Activated T-helper 2 cell treated with anti-CD3 and anti-CD28 coated beads, Interferon-gamma antibody, Interleukin-2, Interleukin-4, amounts not matched to agents 10 μg/mL and 5 μg/mL and 100 μg/mL, durations not matched to agents 14 hours and 24 hours and 36 hours (primary cell): Measurements from ENCODE around the gene UGT2A3. TPM values are rescaled to one million over a fixed set of nuclear protein-coding genes. Genes with fewer than 3 reads are reported as not detected.
"Not testable (repeated sequence)": the region's sequence is repeated elsewhere in the genome, so short reads cannot be mapped to it uniquely, and the experiment has no call there.

Experiments
- DNase-seq: peaks from one replicate; pipeline ENCODE4 v3.0.0; 2021; ENCODE audit warnings: low spot score
- H3K27ac Mint-ChIP-seq: one replicate; pipeline ENCODE4 v1.8.0; 2021; ENCODE audit warnings: mixed read lengths
- H3K27me3 Mint-ChIP-seq: one replicate; pipeline ENCODE4 v1.8.0; 2021; ENCODE audit warnings: low read depth, mixed read lengths
- H3K36me3 Mint-ChIP-seq: one replicate; pipeline ENCODE4 v1.8.0; 2021; ENCODE audit warnings: low read depth, mixed read lengths
- H3K4me1 Mint-ChIP-seq: one replicate; pipeline ENCODE4 v1.8.0; 2021; ENCODE audit warnings: low read depth, mixed read lengths
- H3K4me3 Mint-ChIP-seq: one replicate; pipeline ENCODE4 v1.8.0; 2021; ENCODE audit warnings: low read depth, mild to moderate bottlenecking, moderate library complexity, mixed read lengths
- H3K9me3 Mint-ChIP-seq: one replicate; pipeline ENCODE4 v1.8.0; 2021; ENCODE audit warnings: mixed read lengths
- intact Hi-C: fragments of 100-400 bp; cut with micrococcal nuclease; formaldehyde crosslinking; loops from one replicate; pipeline ENCODE4 v1.15.1; 2023
- total RNA-seq: library from RNA; stranded (reverse); gene quantifications from 2 replicates; pipeline ENCODE4 v1.2.3, GENCODE V29; 2022

Gene UGT2A3
- total RNA-seq, 1 donor from 2014 or later: not detected

- H3K27ac Mint-ChIP-seq: no peak overlapping the region
- H3K9me3 Mint-ChIP-seq: no peaks in the 10 kb centered on the region
- H3K36me3 Mint-ChIP-seq: no peaks in the 10 kb centered on the region
- intact Hi-C loops: no loop called here
- no peak overlapping the region for H3K4me3 Mint-ChIP-seq
- H3K4me1 Mint-ChIP-seq: no peaks in the 10 kb centered on the region
- DNase-seq: no peak
- H3K27me3 Mint-ChIP-seq: no peaks in the 10 kb centered on the region
Measured at GRCh38 chr4:68951806-68952585, 392 bp upstream of the UGT2A3 start.

DNA sequence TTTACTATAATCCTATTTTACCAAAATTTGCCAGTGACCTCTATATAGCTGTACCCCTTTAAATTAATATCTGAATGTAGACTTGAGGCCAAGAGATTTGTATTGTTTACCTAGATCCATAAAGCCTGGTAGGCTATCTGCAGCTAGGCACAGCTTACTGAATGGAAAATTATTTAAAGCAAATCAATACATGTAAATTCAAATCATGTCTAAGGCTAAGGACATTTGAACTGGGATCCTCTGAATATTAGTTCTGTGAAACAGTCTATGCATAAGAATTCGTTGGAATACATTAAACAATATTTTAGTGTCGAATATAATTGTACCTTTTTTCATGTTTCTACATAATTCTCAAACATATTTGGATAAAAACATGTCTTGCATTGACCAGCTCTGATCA lies 1.6 kb downstream of the UGT2A3 start:
- Mint-ChIP-seq H3K36me3 (no peaks in the 10 kb centered on the region), H3K4me3 (no peak overlapping the region), H3K27ac (no peak overlapping the region), H3K27me3 (no peaks in the 10 kb centered on the region), H3K9me3 (no peaks in the 10 kb centered on the region), H3K4me1 (no peaks in the 10 kb centered on the region)
- no peak for DNase-seq
- intact Hi-C loops: no loop called here

DNA sequence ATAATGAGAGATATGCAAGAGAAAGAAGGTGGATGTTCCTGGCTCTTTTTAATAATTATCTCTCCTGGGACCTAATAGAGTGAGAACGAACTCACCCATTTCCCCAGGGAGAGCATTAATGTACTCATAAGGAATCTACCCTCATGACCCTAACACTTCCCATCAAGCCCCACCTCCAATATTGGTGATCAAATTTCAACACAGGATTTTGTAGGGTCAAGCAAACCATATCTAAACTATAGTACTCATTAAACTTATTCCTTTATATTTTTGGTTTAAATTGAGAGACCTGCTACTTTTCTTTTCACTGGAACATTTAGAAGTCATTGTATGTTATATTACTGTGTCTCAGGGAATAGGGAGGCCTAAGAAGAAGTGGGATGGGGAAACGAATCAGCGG lies 2.6 kb downstream of the UGT2A3 start:
- H3K4me3 Mint-ChIP-seq: no peak overlapping the region

GRCh38 chr4:68948044-68948743 lies 3.4 kb downstream of the UGT2A3 start:
- Mint-ChIP-seq H3K4me3 (no peak overlapping the region), H3K27me3 (no peaks in the 10 kb centered on the region), H3K9me3 (no peaks in the 10 kb centered on the region), H3K27ac (no peak overlapping the region), H3K36me3 (no peaks in the 10 kb centered on the region), H3K4me1 (no peaks in the 10 kb centered on the region)
- intact Hi-C loops: no loop called here
- no peak for DNase-seq

More for the DNA sequence above, 2.6 kb downstream of the UGT2A3 start:
- Mint-ChIP-seq H3K4me1 (no peaks in the 10 kb centered on the region), H3K36me3 (no peaks in the 10 kb centered on the region), H3K9me3 (no peaks in the 10 kb centered on the region), H3K27me3 (no peaks in the 10 kb centered on the region), H3K27ac (no peak overlapping the region)
- no peak for DNase-seq
- intact Hi-C loops: no loop called here

DNA sequence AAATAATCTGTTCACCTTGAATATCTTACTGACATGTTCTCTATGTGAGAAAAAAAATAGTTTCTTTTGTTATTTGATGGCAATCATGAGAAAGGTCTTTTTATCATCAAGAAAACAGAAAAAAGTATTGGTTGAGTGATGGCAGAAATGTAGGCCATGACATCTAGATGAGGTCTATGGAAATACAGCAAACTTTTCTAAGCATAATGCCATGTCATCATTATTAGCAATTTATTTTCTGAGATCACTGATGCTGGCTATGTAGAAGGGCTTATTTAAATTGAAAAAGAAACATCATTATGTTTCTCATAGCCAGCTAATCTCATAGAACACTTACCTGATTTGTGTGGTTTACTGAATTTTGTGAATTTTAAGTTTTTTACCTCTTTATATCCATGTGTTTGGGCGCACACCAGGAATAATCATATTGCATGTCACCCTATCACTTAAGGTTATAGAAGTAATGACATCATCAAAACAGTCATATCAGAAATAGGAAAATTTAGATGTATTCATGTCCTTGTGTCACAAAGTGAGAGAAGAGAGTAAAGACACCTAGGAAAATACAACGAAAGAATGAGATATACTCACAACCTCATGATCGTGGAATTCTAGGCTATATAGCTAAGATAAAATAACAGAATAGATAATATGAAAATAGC lies 22.4 kb downstream of the UGT2A3 start:
- no peak for DNase-seq
- H3K4me1 Mint-ChIP-seq: no peaks in the 10 kb centered on the region
- H3K4me3 Mint-ChIP-seq: no peak overlapping the region
- H3K9me3 Mint-ChIP-seq: peaks cover 8% of the 10 kb centered on the region
- intact Hi-C loops: no loop called here
- no peaks in the 10 kb centered on the region for H3K36me3 Mint-ChIP-seq
- H3K27me3 Mint-ChIP-seq: no peaks in the 10 kb centered on the region
- H3K27ac Mint-ChIP-seq: no peak overlapping the region

- DNase-seq: no peak
- Mint-ChIP-seq H3K4me3 (no peak overlapping the region), H3K27me3 (no peaks in the 10 kb centered on the region), H3K4me1 (no peaks in the 10 kb centered on the region), H3K36me3 (no peaks in the 10 kb centered on the region), H3K27ac (no peak overlapping the region), H3K9me3 (peaks cover 11% of the 10 kb centered on the region)
- intact Hi-C loops: no loop called here
Measured at GRCh38 chr4:68927165-68927564, 24.4 kb downstream of the UGT2A3 start.

DNA sequence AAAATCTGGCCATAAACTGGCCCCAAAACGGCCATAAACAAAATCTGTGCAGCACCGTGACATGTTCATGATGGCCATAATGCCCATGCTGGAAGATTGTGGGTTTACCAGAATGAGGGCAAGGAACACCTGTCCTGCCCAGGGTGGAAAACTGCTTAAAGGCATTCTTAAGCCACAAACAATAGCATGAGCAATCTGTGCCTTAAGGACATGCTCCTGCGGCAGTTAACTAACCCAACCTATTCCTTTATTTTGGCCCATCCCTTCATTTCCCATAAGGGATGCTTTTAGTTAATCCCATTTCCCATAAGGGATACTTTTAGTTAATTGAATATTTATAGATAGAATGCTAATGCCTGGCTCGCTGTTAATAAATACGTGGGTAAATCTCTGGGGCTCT lies 29.4 kb downstream of the UGT2A3 start:
- intact Hi-C loops, H3K4me1 Mint-ChIP-seq, H3K27ac Mint-ChIP-seq, H3K36me3 Mint-ChIP-seq, DNase-seq, H3K4me3 Mint-ChIP-seq, H3K27me3 Mint-ChIP-seq: not testable (repeated sequence)
- peaks cover 11% of the 10 kb centered on the region for H3K9me3 Mint-ChIP-seq

DNA sequence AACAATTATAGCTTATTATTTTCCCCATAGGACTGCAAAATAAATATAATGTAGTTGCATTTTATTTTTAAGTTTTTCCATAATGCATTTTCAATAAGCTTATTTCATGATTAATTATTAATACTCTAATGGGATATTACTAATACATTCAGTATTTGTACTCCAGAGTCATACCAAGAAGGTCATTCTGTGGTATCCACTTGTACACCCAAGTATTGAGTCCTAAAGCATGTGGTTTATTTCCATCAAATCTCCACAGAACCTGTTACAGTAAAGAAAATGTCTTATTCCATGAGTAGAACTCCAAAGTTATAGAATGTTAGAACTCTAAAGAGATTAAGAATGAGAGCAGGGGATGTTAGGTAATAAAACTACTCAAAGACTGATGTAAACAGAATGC lies 30.6 kb downstream of the UGT2A3 start:
- Mint-ChIP-seq H3K9me3 (peaks cover 6% of the 10 kb centered on the region), H3K4me1 (no peaks in the 10 kb centered on the region), H3K27me3 (no peaks in the 10 kb centered on the region), H3K27ac (no peak overlapping the region), H3K4me3 (no peak overlapping the region), H3K36me3 (no peaks in the 10 kb centered on the region)
- intact Hi-C loops: no loop called here
- DNase-seq: no peak

DNA sequence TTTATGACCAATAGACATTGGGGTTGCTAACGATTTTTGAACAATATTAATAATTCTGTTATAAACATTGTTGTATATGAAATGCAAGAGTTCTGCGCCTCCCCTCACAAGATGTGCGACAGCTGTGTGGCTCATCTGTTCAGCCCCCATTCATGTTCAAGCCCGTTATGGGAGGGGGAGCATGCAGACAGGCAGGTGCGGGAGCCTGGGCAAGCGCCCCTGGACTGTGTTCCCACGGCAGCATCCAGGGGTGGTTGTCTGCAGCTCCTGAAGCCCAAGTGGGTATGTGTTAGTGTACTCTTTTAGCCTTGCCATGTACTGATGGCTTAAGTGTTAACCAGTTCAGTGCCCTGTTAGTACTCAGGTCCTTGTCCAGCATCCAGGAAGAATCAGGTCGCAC lies 34.6 kb downstream of the UGT2A3 start:
- Mint-ChIP-seq H3K27me3 (no peaks in the 10 kb centered on the region), H3K4me1 (no peaks in the 10 kb centered on the region), H3K27ac (no peak overlapping the region), H3K36me3 (no peaks in the 10 kb centered on the region), H3K4me3 (no peak overlapping the region), H3K9me3 (no peaks in the 10 kb centered on the region)
- intact Hi-C loops: no loop called here
- no peak for DNase-seq

DNA sequence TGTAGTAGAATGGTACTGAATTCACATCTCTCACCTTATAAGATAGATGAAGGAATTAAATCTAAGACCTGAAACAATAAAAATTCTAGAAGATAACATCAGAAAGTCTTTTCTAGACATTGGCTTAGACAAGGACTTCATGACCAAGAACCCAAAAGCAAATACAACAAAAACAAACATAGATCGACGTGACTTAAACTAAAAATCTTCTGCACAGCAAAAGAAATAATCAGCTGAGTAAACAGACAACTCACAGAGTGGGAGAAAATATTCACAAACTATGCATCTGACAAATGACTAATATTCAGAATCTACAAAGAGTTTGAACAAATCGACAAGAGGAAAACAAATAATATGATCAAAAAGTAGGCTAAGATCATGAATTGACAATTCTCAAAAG lies 38.8 kb downstream of the UGT2A3 start:
- no peak for DNase-seq
- no peaks in the 10 kb centered on the region for H3K4me1 Mint-ChIP-seq
- intact Hi-C loops: no loop called here
- H3K27me3 Mint-ChIP-seq: no peaks in the 10 kb centered on the region
- H3K4me3 Mint-ChIP-seq: no peak overlapping the region
- H3K36me3 Mint-ChIP-seq: no peaks in the 10 kb centered on the region
- H3K27ac Mint-ChIP-seq: no peak overlapping the region
- H3K9me3 Mint-ChIP-seq: no peaks in the 10 kb centered on the region

GRCh38 chr4:68909385-68909784 lies 42.2 kb downstream of the UGT2A3 start:
- Mint-ChIP-seq H3K9me3 (no peaks in the 10 kb centered on the region), H3K27me3 (no peaks in the 10 kb centered on the region), H3K4me1 (no peaks in the 10 kb centered on the region)

GRCh38 chr4:68907788-68908700 lies 43.6 kb downstream of the UGT2A3 start:
- no peak for DNase-seq
- H3K27me3 Mint-ChIP-seq: no peaks in the 10 kb centered on the region
- no peak overlapping the region for H3K4me3 Mint-ChIP-seq
- no peaks in the 10 kb centered on the region for H3K36me3 Mint-ChIP-seq
- H3K27ac Mint-ChIP-seq: no peak overlapping the region
- H3K9me3 Mint-ChIP-seq: no peaks in the 10 kb centered on the region
- intact Hi-C loops: no loop called here
- H3K4me1 Mint-ChIP-seq: no peaks in the 10 kb centered on the region

More at GRCh38 chr4:68909385-68909784, 42.2 kb downstream of the UGT2A3 start:
- H3K4me3 Mint-ChIP-seq: no peak overlapping the region
- intact Hi-C loops: no loop called here
- no peak overlapping the region for H3K27ac Mint-ChIP-seq
- DNase-seq: no peak
- H3K36me3 Mint-ChIP-seq: no peaks in the 10 kb centered on the region
